Activated T-cell treated with anti-CD3 and anti-CD28 coated beads for 48 hours (primary cell): Measurements from ENCODE around the gene MECR.
"Not testable (repeated sequence)": the region's sequence is repeated elsewhere in the genome, so short reads cannot be mapped to it uniquely, and the experiment has no call there.

Experiments used
- DNase-seq: peaks from one replicate; pipeline ENCODE4 v3.0.0-alpha.2; 2020; ENCODE audit warnings: low read depth

MECR gene

GRCh38 chr1:29235955-29236711, 5.4 kb upstream of the MECR start, which contains the start of gene PTPRU:
Gene PTPRU, plus strand, starts transcription at chr1:29236522. Its CDS starts 123 bp downstream, at chr1:29236645.
- peak; percentile 85 for DNase-seq

GRCh38 chr1:29234881-29235280, 4.1 kb upstream of the MECR start:
- DNase-seq, result not testable (repeated sequence)

- DNase-seq, result no peak
Observed at GRCh38 chr1:29234471-29234870, 3.7 kb upstream of the MECR start.

GRCh38 chr1:29233693-29234092, 3.0 kb upstream of the MECR start:
- no peak for DNase-seq

DNA sequence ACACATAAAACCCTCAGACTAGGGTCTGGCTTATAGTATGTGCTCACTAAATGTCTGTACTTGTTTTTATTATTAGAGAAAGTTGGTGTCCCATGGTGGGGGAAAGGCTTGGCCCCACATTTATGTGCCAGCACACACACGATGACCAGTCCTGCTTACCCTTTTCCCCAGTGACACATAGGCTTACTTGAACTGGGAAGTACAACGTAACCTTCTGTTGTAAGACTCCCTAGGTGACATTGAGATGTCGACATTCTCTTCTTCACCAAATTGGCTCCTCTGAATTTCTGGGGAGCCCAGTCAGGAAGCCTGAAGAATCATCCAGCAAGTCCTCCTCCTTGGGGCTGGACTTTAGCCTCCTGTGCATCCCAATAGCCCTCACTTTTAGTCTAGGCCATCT, 1.7 kb upstream of the MECR start:
- DNase-seq, result no peak

GRCh38 chr1:29230204-29230552, 556 bp downstream of the MECR start:
- no peak for DNase-seq

DNA sequence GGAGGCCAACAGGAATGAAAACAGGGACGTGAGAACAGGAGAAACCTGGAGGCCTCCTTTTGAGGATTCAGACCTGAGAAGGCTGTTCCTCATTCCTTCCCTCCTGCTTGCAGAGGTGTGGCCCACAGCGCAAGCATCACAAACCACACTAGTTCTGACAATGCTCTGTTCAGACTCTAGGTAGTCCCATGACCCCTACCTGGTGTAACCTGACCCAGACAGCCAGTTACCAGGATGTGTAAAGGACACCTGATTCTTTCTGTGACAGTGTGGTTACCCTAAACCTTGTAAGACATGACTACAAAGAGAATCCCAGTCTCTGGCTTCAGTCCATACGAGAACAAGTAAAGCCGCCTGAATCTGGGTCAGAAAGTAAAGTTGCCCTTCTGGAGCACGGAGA, 3.2 kb downstream of the MECR start:
- no peak for DNase-seq

- DNase-seq, result no peak
Observed at GRCh38 chr1:29225361-29225760, 5.4 kb downstream of the MECR start.

GRCh38 chr1:29224356-29224837, 6.3 kb downstream of the MECR start:
- no peak for DNase-seq

DNA sequence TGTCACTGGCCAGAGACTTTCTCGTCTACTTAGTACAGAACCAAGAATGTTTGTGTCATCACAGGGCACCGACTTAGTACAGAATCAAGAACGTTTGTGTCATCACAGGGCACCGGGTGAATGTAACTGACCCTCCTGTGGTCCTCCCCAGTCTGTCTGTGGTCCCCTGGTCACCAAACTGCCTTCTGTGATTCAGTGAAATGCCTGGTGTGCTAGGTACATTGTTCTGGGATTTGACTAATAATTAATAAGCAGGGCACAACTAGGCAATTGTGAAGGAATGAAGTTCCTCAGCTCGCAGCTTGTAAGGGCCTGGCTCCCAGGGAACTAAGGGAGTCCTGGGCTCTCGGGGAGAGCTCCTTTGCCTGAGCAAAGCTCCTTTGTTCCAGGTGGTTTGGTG, 7.2 kb downstream of the MECR start:
- DNase-seq, result no peak

DNA sequence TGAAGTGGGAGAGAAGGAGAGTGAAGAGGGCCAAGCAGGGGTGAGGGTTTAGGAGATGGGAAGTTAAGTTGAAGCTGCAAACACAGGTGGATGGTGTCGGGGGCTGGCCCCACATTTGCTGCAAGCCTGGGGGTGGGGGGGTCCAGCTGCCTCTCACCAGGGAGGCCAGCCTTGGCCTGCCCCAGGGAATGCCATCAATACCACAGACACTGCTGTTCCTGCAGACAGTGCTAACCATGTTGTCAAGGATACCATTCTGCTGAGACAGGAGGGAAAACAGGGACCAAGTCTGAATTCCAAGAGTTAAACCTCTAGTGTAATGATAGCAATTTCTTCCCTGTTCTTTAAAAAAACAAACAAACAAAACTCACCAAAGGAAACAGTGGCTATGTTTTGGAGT, 8.0 kb downstream of the MECR start:
- no peak for DNase-seq

DNA sequence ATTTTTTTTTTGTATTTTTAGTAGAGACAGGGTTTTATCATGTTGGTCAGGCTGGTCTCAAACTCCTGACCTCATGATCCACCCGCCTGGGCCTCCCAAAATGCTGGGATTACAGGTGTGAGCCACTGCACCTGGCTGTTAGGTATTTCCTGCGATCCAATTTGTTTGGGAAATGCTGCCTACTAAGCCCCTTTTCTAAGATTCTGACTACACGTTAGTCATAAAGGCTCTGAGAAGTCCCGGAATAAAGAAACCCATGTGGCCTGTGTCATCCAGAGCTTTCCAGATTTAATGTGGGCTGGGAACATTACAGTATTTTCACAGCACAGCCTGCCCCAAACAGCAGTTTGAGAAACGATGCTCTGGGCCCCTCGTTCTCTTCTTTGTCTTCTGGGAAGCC, 8.5 kb downstream of the MECR start:
- not testable (repeated sequence) for DNase-seq

GRCh38 chr1:29221296-29221695, 9.4 kb downstream of the MECR start:
- no peak for DNase-seq

DNA sequence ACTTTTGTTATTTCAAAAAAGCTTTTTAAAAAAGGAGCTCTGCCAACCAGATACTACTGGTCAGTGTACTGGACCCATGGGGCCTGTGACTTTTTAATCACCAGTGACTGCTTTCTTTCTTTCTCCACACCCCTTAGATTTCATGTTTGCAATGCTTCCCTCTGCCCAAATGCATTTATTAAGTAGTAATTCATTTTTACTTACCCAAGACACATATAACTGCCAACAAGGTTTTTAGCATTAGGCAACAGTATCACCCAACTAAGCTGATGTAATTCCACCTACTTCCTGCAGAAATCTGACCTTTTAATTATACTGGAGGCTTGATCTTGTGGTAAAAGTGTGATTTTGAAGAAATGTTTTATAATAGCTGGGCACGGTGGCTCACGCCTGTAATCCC, 12.5 kb downstream of the MECR start:
- DNase-seq, result no peak

DNA sequence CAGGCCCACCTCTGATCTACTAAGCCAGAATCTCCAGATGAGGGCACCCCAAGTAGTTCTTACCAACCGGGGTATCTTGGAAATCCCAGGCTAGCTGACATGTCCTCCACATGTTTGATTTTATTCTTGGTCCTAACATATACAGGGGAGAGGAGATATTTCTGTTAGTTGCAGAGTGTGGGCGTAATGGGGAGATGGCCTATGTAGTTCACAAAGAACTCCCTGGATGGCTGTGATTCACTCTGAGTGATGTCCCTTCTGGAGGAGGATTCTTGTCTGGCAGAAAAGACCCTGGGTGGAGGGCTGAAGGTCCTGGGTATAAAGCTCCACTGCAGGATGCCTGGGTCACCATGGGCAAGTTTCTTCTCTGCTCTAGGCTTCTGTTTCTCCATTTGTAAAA, 13.1 kb downstream of the MECR start:
- no peak for DNase-seq

- DNase-seq, result no peak
Observed at GRCh38 chr1:29213055-29213454, 17.7 kb downstream of the MECR start.

- DNase-seq, result no peak
Observed at GRCh38 chr1:29211086-29212030, 19.4 kb downstream of the MECR start.

GRCh38 chr1:29210278-29211085, 20.3 kb downstream of the MECR start:
- no peak for DNase-seq

GRCh38 chr1:29209173-29209572, 21.6 kb downstream of the MECR start:
- no peak for DNase-seq

GRCh38 chr1:29208442-29208841, 22.3 kb downstream of the MECR start:
- no peak for DNase-seq

DNA sequence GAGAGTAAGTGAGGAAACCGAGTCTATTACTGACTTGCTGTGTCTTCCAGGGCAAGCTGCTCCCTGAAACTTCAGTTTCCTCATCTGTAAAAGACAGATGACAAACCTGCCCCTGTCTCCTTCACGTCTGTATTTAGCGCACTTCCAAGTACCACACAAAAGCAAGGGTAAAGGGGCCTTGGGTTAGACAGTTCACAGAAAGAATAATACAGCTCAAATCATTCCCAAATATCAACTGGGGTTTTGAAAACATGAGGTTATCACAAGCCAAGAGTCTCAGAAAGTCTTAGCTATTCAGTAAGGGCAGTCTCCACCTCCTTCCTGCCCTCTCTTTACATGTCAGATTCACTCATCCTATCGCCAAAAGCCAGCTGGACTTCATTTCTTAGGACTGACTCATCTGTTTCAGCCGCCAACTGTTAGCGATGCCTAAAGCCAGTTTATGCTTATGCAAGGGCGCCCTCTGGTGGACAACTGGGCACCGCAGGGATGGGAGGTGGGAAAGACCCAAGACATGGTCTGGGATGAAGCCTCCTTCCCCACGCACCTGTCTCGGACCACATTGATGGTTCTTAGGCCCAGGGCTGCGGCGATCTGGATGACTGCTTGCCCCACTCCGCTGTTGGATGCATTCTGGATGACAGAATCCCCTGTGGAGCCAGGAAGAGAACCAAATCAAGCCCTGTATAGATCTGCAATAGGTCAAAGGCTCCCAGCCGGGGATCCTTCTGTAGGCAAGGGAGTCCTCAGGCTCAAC, 28.0 kb downstream of the MECR start:
- DNase-seq, result peak; percentile 84
